Measurements from ENCODE around the gene PCED1B.

The PCED1B gene, protein sequence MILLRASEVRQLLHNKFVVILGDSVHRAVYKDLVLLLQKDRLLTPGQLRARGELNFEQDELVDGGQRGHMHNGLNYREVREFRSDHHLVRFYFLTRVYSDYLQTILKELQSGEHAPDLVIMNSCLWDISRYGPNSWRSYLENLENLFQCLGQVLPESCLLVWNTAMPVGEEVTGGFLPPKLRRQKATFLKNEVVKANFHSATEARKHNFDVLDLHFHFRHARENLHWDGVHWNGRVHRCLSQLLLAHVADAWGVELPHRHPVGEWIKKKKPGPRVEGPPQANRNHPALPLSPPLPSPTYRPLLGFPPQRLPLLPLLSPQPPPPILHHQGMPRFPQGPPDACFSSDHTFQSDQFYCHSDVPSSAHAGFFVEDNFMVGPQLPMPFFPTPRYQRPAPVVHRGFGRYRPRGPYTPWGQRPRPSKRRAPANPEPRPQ

DNA sequence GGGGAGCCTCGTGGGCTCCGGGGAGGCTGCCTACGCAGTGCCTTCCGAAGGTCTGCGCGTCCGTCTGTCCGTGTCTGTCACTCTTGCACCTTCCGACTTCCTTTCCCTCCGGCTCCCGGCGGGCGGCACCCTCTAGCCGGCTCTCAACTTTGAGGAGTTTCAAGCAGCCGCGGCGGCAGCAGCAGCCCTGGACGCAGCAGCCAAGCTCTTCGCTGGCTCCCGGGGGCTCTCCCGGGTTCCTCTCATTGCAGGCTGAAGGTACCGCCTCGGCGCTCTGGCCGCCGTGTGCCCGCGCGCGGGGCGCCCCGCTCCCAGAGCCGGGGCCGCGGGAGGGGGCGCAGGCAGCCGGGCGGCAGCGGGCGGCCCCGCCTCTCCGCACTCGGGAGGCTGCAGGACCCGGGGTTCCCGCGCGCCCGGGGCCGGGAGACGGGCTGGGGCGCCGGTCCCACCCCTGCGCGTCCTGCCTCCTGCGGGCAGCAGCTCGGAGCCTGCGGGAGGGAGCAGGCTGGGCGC, at the start of gene PCED1B, which contains the start of gene AMIGO2:
Gene PCED1B, plus strand, starts transcription at position 154 of the 513 bp plus-strand sequence. CDS start 155,443 bp downstream, outside the sequence.
Gene AMIGO2, minus strand, starts transcription at position 492 of the 513 bp plus-strand sequence. CDS start 957 bp downstream, outside the sequence.
- TF ChIP-seq, protein P1, sequence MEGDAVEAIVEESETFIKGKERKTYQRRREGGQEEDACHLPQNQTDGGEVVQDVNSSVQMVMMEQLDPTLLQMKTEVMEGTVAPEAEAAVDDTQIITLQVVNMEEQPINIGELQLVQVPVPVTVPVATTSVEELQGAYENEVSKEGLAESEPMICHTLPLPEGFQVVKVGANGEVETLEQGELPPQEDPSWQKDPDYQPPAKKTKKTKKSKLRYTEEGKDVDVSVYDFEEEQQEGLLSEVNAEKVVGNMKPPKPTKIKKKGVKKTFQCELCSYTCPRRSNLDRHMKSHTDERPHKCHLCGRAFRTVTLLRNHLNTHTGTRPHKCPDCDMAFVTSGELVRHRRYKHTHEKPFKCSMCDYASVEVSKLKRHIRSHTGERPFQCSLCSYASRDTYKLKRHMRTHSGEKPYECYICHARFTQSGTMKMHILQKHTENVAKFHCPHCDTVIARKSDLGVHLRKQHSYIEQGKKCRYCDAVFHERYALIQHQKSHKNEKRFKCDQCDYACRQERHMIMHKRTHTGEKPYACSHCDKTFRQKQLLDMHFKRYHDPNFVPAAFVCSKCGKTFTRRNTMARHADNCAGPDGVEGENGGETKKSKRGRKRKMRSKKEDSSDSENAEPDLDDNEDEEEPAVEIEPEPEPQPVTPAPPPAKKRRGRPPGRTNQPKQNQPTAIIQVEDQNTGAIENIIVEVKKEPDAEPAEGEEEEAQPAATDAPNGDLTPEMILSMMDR (IDR thresholded peaks at IDR 0.05) = no peak
- DNase-seq (ENCODE audit: low spot score) = peak; percentile 88
- Histone ChIP-seq H3K4me3 (peak within 1 kb of the TSS; percentile 89), H3K27ac (peak within 1 kb of the TSS; percentile 98 to 99)

DNA sequence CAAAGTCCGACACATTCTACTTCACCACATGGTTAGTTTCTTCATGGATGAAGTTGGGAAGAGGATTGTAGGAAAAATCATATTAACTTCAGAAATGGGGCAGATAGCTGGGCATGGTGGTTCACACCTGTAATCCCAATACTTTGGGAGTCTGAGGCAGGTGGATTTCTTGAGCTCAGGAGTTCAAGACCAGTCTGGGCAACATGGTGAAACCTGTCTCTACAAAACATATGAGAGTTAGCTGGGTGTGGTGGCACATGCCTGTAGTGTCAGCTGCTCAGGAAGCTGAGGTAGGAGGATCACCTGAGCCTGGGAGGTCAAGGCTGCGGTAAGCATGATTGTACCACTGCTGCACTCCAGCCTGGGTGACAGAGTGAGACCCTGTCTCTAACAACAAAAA, 49.5 kb upstream of the PCED1B start:
- no peak for DNase-seq (ENCODE audit: low spot score)
- TF ChIP-seq, protein P1 (IDR thresholded peaks at IDR 0.05) = no peak
- Histone ChIP-seq H3K27ac (no peak overlapping the region), H3K4me3 (no peak overlapping the region)

GRCh38 chr12:47032644-47033043, 46.8 kb upstream of the PCED1B start:
- TF ChIP-seq, protein P1 (IDR thresholded peaks at IDR 0.05) = no peak
- DNase-seq (ENCODE audit: low spot score) = no peak
- H3K27ac ChIP-seq = no peak overlapping the region
- peak overlapping the region; percentile 4 for H3K4me3 ChIP-seq

GRCh38 chr12:47033081-47033480, 46.3 kb upstream of the PCED1B start:
- TF ChIP-seq, protein P1 (IDR thresholded peaks at IDR 0.05) = no peak
- H3K27ac ChIP-seq = no peak overlapping the region
- H3K4me3 ChIP-seq = peak overlapping the region; percentile 4
- DNase-seq (ENCODE audit: low spot score) = peak; percentile 80

GRCh38 chr12:47033789-47034555, 45.4 kb upstream of the PCED1B start:
- TF ChIP-seq, protein P1 (IDR thresholded peaks at IDR 0.05) = no peak
- Histone ChIP-seq H3K27ac (no peak overlapping the region), H3K4me3 (no peak overlapping the region)
- no peak for DNase-seq (ENCODE audit: low spot score)

- TF ChIP-seq, protein P1 (IDR thresholded peaks at IDR 0.05) = no peak
- DNase-seq (ENCODE audit: low spot score) = no peak
- Histone ChIP-seq H3K4me3 (no peak overlapping the region), H3K27ac (no peak overlapping the region)
Observed at GRCh38 chr12:47034661-47035060, 44.8 kb upstream of the PCED1B start.

Measured in coronary artery (tissue), 2 donors.